Measurements from ENCODE around the gene ELF4.

The ELF4 gene

DNA sequence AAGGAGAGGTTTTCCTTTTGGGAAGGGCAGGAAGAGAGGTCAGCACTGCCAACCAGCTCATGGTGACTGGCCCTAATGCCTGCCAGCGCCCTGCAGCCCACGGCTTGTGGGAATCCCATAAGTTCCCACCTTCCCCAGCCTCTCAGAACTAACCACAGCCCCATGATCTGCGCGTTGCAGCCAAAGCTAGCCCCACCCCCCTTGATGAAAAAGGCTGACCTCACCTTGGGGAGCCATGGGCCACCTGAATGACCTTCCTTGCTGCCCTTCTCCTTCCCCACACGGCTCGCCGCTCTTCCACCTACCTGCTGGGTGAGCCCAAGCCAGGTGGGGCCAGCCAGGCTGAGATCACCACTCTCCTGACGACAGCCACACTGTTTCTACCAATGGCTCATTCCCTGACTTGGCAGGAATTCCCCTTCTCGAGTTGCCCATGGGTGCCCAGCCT lies 3.9 kb upstream of the ELF4 start:
- DNase-seq (ENCODE audit: low read depth) = no peak

DNA sequence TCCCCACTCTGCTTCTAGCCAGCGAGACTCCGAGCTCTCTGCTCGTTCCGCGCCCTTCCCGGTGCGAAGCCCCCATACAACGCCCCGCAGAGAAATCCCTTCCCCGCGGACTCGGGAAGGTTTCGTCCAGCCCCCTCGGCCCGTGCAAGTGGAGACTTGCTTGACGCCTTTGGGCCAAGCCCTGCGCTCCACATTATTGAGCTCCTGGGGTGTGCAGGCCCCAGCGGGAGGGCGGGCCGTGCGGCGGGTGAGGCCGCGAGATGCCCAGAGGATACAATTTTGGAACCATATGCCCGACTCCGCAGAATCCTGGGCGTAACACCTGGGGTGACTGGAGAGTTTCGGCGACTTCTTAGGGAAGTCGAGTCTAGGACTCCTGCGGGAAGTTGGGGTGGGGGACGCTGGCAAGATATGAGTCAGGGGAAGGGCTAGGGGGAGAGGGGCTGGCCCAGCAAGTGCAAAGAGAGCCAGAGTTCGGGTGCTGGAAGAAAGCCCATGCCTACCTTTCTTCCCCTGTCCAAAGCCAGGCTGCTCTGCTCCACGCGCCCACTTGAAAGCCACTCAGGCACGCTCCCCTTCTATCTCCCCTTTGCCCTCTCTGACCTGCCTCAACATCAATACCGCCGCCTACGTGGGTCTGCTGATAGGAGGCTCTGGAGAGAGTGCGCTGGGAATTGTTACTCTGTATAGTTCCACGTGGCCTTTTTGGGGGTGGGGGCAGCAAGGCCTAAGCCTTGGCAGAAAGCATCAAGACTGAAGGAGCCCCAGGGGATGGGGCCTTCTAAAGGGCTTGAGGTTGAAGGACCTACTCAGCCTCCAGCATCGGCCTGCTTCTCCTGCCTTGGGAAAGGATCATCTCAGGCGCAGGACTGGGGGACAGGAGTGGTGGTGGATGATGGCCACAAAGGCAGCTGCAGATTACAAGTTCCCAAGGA lies 1.2 kb upstream of the ELF4 start:
- no peak for DNase-seq (ENCODE audit: low read depth)

DNA sequence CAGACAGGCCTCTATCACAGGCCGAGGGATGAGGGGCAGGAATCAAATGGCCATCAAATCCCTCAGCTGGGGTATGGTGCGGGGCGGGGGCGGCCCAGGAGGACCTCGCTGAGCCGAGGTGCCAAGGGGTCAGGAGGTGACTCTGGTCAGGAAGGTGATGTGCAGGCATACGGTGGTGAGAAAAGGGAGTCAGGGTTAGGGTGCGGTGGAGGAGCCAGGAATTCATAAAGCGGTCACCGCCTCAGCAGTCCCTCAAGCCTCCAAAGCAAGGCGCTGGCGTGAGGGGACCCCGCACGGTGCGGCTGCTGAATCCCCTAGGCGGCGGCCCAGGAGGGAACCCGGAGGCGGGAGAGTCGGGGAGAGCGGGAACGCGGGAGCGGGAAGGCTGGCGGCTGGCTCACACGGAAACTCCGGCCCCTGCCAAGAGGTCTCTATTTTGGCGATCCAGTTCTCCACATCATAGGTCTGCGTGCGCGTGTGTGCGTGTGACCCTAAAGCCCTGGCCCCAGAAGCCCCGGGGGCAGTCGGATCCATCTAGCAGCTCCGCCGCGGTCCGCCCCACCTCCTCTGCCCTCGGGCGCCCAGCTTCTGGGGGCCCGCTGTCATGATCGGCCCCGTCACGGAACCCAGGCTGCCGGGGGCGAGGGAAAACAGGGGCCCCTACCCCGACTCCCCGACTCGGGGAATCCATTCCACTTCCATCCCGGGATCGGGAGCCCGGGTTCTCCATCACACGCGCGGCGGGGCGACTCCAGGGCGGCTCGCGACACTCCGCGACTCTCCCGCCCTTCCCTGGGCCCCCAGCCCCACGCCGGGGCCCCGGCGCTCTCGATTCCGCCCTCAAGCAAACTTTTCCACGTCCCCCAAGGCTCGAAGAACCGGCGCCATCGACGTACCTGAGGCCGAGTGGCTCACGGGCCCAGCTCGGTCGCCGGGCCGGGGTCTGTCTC lies 593 bp downstream of the ELF4 start:
- DNase-seq (ENCODE audit: low read depth) = no peak

DNA sequence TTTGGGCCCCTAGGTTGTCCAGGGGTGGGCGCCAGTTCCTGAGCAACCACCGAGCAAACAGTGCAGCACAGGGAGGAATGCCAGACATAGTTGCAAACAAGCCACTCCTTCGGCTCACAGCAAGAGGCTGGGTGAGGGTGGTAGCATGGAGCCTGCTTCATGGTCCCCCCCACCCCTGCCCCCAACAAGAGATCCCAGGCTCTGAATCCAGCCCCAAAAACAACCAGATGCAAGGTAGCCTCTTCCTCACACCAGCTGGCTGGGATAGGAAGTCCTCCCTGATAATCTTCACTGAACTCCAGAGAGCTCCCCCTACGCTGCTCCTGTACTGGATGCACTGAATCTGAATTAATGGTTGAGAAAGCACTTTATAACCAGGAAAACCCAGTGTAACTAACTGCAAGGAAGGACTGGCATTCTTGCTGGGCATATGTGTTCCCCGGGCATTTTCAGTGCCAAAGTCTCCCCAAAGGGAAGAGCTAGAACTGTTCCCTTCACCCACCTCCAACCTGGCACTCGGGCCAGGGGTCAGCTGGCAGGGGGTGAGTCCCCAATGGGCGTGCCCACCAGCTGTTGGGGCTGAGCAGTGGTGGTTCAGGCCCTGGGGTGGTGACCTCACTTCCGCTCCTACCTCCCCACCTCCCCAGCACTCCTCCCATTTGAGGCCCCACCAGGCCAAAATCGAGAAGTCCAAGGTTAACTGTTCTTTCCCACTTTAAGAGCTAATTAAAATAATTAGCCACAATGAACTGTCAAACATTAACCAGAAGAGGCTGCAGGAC lies 1.5 kb downstream of the ELF4 start:
- no peak for DNase-seq (ENCODE audit: low read depth)

DNA sequence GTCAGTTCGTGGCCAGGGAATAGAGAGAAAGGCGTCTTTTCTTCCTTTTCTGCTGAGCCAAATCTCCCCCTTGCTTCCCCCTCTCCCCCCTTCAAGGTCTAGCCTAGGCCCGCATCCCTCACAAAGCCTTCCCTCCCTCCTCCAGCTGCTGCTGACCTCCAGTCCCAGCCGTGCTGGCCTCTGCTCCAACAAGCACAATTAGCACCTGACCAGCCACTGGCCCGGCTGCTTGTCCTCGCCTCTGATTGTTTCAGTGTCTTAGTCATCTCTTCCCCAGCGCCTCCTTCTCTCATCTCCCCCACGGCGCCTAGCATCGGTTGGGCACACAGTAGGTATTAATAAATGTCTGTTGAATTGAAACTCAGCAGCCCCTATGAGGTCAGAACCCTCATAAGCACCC lies 4.2 kb downstream of the ELF4 start:
- DNase-seq (ENCODE audit: low read depth) = no peak

DNA sequence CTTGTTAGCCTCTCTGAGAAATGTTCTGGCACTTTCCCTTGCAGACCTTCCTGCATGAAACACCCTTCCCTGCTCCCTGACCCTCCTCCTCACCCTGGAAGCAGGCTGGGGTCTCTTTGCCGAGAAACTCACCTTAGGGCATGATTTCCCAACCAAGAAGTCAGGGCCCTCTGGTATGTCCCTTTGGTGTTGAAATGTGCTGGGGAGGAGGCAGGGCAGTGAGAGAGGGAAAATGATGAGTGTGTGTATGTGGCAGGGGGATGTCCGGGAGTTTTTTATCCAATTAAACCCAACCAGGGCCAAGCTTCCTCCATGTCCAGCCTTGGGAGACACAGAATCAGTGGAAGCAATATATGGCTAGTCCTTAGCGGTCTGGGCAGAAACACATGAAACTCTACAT lies 5.1 kb downstream of the ELF4 start:
- DNase-seq (ENCODE audit: low read depth) = no peak

DNA sequence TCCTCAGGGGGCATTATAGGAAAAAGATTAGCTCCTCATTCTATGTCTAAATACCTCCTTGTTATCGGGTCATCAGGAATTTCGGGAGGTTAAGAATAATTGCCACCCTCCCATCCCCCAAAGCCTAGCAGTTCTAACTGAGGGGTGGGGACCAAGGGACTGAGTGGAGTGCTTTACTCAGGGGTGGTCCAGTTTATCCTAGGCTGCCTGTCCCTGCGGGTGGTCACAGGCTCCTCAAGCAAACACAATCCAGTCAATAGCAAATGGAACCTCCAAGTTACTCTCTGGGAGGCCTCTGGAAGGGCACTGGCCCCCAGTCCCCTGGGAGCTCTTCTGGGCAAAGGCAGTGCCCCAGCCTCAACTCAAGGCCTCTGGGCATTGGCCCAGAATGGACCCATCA lies 6.7 kb downstream of the ELF4 start:
- DNase-seq (ENCODE audit: low read depth) = no peak

DNA sequence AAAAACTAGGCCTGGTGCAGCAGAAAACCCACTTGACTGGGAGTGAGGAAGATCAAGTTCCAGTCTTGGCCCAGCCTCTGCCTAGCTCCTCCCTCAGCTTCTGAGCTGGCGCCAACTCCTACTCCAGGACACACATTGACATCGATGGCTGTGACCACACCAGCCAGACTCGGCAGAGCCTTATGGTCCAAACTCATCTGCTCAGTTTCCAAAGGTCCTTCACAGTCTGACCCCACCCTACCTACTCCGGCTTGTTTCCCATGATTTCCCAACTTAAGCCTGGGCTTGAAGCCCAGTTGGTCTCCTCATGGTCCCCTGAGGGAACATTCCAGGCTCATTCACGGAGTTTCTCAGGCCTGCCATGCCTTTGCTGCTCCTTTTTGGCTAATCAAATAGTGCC lies 10.1 kb downstream of the ELF4 start:
- peak; percentile 87 for DNase-seq (ENCODE audit: low read depth)

DNA sequence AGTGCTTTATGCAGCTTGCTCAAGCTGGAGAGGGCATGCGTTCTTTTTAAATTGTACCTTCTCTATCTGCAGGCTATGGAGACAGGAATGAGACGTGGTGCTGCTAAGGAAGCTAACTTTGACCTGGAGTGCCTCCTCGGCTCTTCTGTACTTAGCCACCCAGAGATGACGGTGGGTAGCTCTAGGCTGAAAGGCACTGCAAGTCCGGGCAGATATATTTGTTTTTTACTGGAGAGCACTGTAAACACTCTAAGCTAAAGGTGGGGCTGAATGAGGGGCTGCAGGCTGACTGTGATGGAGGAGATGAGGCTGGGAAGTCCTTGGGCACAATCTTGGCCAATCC lies 12.1 kb downstream of the ELF4 start:
- no peak for DNase-seq (ENCODE audit: low read depth)

DNA sequence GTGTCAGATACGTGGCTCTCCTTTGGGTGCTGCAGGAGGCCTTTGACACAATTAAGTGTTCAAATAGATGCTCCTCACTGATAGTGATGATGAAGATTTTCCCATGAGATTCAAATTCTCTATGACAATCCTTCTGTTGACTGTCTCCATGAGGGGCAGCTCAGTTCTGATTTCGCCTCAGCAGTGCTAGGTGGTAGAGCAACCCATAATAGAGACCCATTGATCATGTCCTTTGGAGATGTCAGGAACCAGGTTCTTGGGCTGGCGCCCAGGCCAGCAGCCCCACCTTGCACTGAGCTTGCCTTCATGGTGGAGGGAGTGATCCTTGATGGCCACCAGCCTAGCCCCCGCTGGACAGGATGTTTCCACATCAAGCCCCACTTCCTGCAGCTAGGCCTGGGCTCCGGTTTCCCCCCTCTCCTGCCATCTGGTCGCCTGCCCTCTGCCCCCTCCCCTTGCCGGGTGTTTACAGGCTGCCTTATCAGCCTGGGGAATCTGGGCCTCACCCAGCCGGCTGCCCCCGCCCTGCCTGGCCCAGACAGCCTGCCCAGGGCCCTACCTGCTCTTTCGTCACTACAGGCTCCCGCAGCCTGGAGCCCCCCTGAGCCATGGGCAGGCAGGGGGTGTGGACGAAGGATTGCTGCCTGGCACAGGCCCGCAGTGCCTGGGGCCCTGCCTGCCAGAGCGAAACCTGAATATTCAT lies 12.6 kb downstream of the ELF4 start:
- DNase-seq (ENCODE audit: low read depth) = no peak

DNA sequence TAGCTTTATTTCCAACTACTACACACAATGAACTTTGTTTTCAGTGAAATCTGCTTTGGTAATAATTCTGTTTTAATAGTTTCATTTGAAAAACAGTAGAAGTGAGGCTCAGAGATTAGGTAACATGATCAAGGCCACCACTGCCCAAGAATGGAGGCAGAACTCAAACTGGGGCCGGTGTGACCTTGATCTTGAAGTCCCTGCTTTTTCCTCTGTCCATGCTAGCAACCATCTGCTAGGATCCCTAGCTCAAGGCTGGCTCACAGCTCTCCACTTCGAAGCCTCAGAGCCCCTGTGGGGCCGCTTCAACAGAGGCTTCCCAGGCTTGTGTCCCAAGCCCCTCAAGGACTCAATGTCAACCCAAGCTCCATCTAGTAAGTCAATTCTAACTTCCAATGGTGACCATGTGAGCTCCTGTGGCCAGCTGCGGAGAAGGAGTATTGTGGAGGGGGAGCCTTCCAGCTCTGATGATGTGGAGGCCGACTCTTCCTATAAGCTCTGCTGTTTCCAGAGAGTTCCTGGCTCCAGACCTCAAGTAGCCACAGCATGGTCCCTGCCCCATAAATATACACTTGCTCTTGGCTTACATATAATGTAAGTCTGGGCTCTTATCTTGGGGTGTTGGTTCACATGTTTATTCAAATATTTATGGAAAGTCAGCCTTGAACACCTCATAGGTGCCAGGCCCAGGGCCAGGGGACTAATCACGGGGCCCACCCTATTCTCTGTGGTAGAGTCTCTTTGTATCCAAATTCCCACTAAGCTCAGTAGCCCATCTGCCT lies 14.9 kb downstream of the ELF4 start:
- DNase-seq (ENCODE audit: low read depth) = no peak

DNA sequence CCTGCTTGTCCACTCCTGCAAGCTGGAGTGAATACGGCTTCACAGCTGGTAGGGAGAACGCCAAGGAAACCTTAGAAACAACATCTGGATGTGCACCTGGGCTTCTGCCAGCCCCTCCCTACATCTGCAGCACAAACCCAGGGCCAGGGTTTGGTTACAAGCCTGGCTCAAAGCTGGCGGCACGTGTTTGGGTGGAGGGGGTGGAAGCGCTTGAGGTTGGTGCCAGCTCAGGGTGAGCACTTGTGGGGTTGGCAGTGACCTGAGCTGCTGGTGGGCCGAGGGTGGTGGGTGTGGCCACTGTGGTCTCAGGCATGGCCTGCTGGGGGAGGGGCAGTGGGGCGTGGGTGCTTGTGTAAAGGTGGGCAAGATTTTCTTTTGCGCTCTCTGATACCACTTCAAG lies 15.6 kb downstream of the ELF4 start:
- no peak for DNase-seq (ENCODE audit: low read depth)

DNA sequence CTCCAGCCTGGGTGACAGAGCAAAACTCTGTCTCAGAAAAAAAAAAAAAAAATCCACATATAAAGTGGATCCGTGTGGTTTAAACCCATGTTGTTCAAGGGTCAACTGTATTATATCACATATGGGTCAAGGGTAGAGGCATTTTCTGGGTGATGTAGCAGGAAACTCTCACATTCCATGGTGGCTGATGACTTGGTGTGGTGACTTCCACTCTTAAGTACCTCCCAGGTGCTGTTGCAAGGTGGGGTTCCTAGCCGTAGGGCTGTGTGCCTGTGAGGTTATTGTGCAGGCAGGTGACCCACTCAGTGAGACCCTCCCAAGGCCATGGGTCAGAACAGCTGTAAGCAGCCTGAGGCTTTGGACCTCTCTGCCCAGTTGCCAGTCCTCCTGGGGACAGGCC lies 17.0 kb downstream of the ELF4 start:
- no peak for DNase-seq (ENCODE audit: low read depth)

DNA sequence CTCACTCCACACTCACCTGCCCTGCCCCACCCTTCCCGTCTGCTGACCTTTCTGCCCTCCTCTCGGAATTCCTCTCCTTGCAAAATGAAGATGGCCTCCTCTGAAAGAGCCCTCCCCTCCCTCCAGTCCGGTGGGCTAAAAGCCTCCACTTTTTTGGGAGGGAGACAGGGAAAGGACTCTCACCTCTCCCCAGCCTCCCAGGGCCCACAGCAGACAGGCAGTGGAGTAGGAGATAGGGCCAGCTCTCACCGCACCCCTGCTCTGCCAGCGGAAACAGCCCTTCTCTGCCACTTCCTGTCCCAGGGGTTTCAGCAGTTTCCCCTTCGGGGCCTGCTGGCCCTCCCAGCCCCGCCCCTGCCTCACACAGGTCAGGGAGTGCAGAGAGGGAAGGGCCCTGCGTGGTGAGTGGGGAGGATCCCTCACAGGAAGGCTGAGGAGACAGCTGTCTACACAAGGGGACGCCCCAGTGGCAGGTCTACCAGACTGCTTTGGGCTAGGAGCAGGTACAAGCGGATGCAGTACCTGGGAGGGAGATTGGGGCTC lies 18.2 kb downstream of the ELF4 start:
- no peak for DNase-seq (ENCODE audit: low read depth)

DNA sequence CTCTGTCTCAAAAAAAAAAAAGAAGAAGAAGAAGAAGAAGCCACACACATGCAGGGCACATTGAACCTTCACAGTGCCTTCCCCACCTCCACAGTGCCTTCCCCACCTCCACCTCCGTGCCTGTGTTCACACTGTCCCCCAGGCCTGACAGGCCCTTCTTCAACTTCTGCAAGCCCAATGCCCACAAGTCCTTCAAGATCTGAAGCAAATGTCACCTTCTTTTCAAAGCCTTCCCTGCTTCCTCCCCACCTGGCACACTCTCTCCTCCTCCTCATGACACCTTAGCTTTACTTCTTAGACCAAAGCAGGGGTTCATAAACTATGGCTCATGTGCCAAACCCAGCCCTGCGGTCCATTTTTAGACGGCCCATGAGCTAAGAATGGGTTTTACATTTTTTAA lies 19.9 kb downstream of the ELF4 start:
- no peak for DNase-seq (ENCODE audit: low read depth)

DNA sequence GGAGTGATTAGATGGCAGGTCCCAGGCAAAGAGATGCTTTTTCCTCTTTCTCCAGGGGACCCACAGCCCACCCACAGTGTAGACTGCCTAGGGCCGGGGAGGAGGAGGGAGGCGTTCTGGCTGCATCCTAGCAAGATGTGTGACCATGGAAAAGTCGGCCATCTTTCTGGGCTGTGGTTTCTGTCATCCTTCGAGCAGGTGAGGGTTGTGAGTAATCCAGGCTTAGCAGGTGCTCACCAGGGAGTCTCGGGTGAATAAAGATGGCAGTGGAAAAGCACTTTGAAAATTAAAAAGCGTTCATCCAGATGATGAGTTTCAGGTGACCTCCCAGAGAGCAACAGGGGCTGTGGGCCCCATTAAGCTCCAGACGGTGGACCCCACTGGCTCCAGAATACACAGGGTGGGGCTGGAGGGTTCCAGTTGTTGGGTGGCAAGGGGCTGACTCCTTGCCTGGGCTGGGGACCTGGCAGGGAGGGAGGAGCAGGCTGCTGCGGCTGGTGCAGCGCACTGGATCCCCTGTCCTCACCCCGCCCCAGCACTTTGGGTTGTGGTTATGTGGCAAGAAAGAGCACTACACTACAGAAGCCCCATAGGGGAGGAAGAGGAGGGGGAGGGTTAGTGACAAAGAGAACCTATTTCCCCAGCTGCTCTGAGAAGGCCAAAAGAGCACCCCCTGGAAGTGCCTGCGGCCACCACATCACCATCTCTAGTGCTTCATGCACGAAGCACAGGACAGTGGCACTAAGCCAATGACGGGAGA lies 23.7 kb downstream of the ELF4 start:
- DNase-seq (ENCODE audit: low read depth) = no peak

DNA sequence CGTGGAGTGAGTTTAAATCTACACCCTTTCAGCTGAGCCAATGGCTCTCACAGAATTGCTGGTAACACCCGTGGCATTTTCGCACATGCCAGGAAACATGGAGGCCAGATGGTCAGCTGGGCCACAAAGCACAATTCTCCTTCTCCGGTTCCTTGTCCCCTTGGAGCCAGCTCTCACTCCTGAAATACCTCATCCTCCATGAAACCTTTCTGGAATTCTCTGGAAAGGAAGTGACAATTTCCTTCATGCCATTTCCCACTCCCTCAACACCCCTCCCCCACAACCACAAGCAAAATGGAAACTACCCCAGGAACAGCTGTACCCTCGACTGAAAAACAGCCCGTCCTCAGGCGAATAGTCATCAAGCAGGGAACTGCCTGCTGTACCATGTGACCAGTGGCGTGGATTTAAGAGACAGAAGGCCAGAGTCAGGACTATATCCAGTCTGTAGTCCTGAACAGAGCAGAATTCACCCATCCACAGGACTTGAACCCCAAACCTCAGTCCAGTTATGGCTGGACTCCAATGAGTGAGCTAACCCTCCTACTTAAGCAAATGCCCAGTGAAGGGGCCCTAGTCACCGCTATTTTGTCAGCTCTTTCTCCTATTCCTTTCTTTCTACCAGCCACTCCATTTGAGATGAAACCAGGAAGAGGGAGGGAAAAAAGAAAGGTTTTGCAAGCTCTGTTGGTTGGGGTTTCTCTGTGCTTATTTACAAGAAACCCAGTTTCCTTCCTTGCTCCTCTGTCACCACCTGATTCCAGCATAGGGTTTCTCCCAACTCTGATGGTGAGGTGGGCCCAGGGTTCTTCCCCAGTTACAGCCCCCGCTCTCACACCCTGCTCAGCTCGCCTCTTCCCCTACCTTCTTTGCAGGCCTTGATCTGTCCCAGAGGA lies 24.5 kb downstream of the ELF4 start:
- DNase-seq (ENCODE audit: low read depth) = no peak

DNA sequence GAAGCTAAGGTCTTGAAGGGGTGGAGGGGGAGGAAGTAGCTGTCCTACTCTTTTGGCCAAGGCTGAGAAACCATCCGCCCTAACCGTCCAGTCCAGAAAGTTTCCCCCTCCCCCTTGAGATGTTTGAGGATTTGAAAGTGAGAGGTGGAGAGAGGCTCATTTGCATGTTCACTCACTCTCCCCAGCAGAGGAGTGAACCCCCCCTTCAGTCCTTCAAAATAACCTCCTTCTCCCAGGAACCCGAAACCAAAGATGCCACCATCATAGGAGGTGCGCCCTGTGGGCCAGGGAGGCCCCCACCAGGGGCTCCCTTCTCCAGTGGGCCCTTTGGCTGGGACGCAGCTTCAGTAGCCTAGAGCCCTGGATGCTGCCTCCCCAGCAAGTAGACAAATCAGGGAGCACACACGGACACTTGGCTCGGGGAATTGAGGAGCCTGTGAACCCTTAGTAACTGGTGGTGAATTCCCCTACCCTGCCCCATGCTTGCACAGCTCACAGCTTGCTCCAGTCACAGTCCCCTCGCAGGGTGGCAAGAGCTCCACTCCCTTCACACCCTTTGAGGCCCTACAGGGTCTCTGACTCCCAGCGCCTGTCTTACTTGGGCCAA lies 25.6 kb downstream of the ELF4 start:
- DNase-seq (ENCODE audit: low read depth) = no peak
